Measurements from ENCODE around the gene ADGRG7.
"Not testable (repeated sequence)": the region's sequence is repeated elsewhere in the genome, so short reads cannot be mapped to it uniquely, and the experiment has no call there.

Gene ADGRG7

DNA sequence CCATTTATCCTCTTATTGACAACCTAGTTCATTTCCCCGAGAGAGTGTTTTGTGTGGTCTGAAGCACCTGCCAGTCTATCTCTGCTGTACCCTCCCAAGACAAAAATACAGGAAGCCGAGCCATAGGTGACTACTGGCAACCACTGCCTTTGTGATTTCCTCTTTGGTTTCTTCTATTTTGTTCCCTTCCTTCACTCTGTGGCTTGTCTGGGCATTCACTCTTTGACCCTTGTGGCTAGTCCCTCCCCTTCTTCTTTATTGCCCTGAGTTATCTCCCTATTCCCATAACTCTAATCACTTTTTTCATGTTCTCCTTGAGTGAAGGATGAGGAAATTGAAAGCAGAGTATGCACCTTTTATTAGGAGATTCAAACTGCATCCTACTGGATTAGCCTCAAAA lies at the start of gene ADGRG7:
Gene ADGRG7, plus strand, starts transcription at position 297 of the 400 bp plus-strand sequence. CDS start 256 bp downstream, outside the sequence.
- DNase-seq = no peak

DNA sequence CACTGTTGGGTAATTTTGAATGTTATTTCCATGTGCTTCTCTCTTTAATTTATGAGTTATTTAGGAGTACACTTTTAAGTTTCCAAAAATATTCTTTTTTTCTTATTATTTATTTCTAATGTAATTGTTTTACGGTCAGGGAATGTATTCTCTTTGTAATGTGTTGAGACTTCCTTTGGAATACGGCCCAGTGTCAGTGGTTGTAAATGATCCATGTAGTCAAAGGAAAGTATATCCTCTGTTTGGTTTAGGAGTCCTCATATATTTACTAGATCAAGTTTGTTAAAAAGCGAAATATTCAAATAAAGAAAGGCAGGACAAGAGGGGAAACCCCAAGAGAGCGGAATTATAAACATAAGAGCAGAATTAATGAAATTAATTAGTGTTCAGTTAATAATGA lies 49.0 kb upstream of the ADGRG7 start:
- DNase-seq = no peak

GRCh38 chr3:100561459-100562158 lies 47.8 kb upstream of the ADGRG7 start:
- peak; percentile 14 for DNase-seq

GRCh38 chr3:100562224-100562857 lies 47.1 kb upstream of the ADGRG7 start:
- no peak for DNase-seq

GRCh38 chr3:100563228-100563627 lies 46.2 kb upstream of the ADGRG7 start:
- no peak for DNase-seq

DNA sequence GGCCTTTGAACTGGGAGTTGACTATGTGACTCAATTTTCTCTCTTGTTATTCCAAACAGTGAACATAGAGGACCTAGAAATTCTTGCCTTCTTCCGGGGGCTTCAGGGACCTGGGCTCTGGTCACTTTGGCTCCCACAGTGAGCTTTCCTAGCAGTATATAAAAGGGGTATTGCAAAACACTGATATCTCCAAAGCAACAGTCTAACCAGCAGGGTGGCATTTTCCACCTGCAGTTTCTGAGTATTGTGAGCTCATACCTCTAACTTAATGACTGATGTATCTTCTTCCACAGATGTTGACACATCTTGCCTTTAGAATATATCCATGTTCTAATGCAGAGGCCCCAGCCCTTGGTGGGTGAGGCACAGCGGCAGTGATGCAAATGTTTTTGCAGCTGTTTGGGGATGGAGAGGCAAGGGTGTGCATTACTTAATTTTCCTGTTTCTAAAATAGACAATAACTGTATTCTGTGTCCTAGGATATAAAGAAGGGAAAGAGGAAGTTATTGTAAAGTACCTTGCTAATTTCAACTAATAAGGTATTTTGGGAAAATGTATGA lies 45.7 kb upstream of the ADGRG7 start:
- no peak for DNase-seq

DNA sequence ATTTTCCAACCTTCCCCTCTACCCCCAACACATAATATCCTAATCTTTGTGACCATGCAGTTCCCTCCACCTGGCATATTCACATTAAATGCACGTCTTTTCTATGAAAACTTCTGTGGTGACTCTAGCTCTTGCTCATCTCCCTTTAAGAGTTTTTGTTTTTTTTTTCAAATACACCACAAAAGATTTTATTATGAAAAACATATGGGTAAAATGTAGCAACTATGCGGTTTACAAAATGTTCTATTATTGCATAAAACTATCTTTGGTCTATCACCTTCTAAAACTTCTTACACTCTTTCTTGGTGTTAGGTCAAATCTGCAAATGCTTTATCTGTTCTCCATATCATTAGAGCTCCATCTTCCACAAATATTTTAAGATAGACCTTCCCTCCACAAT lies 38.6 kb upstream of the ADGRG7 start:
- no peak for DNase-seq

DNA sequence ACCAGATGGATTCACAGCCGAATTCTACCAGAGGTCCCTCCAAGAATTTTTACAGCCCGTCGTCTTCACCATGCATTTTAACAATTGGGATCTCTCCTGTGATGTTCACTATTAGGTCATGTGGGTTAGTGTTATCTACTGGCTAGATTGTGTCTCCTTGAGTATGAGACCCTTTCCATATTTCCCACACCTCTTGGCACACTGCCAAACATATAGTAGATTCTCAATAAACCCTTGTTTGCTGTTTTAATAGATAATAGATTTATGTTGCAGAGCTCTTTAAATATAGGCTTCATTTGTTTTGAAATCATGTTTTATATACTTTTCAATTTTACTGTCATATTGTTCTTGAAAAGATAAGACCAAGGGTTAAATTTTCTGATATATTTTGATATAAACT lies 34.9 kb upstream of the ADGRG7 start:
- no peak for DNase-seq

DNA sequence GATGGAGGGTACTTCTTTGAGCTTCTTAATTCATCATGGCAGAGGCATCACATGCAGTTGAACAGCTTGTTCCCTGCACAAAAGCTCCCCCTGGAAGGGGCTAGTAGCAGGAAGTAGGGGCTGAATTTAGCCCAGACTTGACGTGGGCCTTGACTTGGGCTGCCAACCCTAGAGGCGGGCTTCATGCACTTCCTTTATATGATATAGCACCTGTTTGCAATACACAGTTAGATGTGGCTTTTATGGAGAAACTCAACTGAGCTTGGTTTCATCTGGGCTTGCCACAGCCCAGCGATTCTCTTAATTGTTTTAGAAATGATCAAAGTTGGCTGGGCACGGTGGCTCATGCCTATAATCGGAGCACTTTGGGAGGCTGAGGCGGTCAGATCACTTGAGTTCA lies 33.7 kb upstream of the ADGRG7 start:
- no peak for DNase-seq

- DNase-seq = no peak
Measured at GRCh38 chr3:100577382-100578008, 31.9 kb upstream of the ADGRG7 start.

GRCh38 chr3:100578646-100579045 lies 30.8 kb upstream of the ADGRG7 start:
- DNase-seq = no peak

GRCh38 chr3:100580147-100580546 lies 29.3 kb upstream of the ADGRG7 start:
- no peak for DNase-seq

DNA sequence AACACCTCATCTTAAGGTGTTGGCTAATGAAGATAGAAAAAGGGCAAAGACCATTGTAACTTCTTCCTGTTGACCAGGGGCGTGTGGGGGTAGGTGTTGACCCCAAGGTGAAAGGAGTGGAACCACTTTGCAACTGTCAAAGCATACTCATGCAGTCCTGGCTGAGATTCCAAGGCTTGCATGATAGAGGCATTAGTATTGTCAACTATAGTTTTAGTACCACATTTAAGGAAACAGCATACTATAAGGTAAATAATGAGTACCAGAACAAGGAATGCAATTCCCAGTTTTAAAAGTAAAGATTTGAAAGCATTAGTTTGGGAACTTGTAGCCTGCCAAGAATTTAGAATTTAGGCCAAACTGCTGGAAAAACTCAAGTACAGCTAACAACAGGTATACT lies 27.8 kb upstream of the ADGRG7 start:
- DNase-seq = no peak

GRCh38 chr3:100582157-100582556 lies 27.2 kb upstream of the ADGRG7 start:
- DNase-seq = not testable (repeated sequence)

DNA sequence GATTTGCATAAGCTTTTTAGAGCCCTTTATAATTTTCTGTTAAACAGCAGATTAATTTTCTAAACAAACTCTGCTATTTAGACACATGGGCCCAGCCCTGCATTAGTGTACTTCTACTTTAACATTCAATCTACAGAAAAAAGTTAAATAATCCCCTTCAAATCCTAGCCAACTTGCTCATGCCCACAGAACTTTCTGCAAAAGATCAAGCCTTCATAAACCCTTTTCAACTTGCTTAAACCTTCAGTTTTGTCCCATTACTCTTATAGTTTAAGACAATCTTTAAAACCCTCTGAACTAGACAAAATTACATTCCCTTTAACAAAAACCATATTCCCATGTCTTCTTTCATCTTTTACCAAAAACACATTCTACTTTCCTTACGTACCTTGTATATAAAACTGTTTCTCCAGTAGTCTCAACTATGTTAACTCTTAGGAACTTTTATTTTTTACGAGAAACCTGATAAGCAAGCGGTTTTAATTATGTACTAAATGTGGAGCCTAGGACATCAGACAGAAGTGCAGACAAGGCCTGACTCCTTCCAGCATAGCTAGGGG lies 25.2 kb upstream of the ADGRG7 start:
- DNase-seq = no peak

- no peak for DNase-seq
Measured at GRCh38 chr3:100586832-100587231, 22.6 kb upstream of the ADGRG7 start.

DNA sequence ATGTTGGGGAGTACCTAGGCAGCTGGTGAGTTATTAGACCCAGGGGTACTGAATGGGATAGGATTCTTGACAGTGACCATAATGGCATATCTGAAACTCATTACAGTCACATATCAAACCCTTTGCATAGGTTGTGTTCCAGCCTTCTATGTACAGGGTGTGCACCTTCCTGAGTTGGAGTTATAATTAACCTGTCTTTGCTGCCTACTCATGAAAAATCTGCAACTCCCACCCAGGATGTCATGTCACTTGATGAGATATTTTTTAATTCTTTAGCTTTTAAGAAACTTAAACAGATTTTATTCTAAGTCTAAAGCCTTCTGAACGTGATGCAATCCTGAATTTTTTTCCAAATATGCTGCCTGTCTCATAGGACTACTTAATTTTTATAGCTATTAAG lies 21.1 kb upstream of the ADGRG7 start:
- DNase-seq = no peak

- peak; percentile 71 for DNase-seq
Measured at GRCh38 chr3:100590114-100590839, 19.1 kb upstream of the ADGRG7 start.

DNA sequence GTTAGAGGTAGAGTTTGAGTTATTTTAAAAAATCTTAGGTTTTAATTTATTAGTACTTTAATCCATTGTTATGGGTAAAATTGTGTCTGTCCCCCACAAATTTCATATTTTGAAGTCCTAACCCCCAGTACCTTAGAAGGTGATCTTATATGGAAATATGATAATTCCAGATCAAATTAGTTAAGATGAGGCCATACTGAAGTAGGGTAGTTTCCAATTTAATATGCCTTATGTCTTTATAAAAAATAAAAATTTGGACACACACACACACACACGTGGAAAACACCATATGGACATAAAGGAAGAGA lies 18.6 kb upstream of the ADGRG7 start:
- no peak for DNase-seq

DNA sequence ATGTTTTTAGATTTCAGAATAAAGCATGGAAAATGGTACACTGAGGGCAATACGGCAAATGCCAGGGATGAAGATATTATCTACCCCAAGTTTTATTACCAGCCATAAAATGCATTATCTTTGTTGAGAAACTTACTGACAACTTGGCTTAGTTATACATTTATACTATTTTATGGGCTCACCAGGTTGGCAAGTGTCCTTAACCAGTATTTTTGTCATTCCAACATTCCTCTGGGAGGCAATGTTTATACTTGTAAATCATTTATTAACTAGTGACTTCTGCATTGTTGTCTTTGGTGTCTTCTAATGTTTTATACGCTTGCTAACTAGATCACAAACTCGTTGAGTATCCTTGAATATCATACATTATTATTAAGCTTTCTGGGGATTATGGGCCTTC lies 18.0 kb upstream of the ADGRG7 start:
- DNase-seq = no peak

DNA sequence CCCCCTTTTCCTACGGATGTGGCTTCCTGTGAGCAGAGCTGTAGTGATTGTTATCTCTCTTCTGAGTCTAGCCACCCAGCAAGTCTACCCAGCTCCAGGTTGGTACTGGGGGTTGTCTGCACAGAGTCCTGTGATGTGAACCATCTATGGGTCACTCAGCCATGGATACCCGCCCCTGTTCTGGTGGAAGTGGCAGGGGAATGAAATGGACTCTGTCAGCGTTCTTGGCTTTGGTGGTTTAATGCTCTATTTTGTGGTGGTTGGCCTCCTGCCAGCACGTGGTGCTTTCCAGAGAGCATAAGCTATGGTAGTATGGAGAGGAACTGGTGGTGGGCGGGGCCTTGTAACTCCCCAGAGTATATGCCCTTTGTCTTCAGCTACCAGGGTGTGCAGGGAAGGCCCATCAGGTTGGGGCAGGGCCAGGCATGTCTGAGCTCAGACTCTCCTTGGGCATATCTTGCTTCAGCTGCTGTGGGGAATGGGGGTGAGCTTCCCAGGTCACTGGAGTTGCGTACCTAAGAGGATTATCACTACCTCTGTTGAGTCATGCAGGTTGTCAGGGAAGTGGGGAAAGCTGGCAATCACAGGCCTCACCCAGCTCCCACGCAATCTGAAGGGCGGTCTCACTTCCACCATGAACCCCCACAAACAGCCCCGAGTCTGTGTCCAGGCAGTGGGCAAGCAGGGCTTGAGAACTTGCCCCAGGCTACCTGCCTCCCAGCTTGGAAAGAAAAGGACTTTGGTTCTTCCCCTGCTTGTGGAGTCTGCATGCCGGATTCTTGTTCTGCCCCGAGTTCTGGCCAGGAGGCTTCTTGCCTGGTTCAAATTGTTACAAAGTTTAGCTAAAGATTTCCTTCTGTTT lies 9.0 kb upstream of the ADGRG7 start:
- DNase-seq = no peak

All from retina (tissue), 1 donor.